GM21576 (cell line): ENCODE measurements around the gene PBX2.
"Not testable (repeated sequence)": the region's sequence is repeated elsewhere in the genome, so short reads cannot be mapped to it uniquely, and the experiment has no call there.

Experiments used
- ATAC-seq: cut with Tn5 transposase; IDR thresholded peaks from one replicate; pipeline ENCODE4 v1.9.1; 2021; ENCODE audit warnings: mild to moderate bottlenecking, moderate library complexity; ENCODE audit not compliant: unreplicated experiment

Gene PBX2

DNA sequence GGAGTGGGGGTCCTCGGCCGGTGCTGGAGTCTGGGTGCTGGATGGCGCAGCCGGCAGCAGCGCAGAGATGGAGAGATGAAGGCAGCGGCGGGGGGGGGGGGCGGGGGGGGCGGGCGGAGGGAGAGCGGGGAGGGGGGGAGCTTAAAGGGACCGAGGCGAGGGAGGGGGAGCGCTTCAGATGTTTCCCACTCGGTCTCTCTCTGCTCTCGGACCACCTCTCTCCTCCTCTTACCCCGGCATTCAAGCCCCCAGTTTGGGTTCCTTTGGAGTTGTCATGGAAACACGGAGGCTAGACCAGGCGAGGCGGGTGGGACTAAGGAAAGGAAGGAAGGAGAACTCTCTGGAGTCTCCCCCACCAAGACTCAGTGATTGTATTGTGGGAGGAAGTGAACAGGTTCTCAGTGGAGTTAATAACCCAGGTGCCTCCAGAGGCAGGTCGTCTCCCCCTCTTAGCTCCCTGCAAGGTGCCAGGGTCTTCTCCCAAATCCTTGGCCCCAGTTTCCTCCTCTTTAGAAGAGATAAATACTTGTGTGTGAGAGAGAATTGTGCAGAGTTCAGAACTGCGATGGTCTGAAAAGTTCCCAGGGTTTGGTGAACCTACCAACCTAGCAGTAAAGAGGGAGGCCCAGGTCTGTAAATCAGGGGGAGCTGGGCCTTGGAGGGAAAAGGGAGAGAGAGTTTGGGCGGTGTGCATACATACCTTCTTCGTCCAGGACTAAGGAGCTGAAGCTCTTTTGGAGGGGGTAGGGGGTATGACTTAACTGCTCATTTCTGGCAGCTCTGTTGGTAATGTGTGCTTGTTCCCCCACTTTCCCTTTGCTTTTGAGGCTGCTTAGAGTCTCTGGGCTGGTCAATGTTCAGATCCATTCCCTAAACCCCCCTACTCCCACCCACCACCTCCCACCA, 37.9 kb downstream of the PBX2 start, which contains the start of gene PRRT1:
Gene PRRT1 (minus strand): TSS at position 77 of the 906 bp plus-strand sequence. CDS start 112 bp downstream, outside the sequence.
- ATAC-seq = no peak

DNA sequence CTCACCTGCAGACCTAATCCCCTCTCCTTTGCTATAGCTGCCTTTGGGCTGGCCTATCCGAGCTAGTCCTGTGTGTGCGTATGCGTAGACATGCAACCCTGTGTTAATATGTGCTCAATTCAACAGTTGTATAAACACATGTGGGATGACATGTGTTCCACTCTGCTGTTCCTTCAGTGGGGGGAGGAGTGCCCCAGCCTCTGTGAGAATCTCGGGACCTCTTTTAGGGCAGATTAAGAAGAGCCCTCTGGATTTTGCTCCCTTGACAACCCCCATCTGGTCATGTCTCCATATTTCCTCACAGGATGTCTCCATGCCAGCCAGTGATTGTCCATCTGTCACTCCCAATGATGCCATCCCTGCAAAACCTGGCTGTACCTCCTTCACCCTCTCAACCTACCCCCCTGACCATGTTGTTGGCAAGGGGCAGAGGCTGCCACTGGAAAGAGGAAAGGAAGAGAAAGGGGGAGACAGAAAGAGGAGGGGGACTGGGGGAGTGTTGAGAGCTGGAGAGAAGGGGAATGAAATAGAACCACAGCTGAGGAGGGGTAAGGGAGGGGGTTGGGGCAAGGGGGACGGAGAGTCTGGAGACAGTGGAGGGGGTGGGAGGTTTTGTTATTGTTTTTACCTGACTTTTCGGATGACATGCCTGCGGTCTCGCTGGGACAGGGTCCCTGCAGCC, 38.7 kb downstream of the PBX2 start:
- no peak for ATAC-seq

DNA sequence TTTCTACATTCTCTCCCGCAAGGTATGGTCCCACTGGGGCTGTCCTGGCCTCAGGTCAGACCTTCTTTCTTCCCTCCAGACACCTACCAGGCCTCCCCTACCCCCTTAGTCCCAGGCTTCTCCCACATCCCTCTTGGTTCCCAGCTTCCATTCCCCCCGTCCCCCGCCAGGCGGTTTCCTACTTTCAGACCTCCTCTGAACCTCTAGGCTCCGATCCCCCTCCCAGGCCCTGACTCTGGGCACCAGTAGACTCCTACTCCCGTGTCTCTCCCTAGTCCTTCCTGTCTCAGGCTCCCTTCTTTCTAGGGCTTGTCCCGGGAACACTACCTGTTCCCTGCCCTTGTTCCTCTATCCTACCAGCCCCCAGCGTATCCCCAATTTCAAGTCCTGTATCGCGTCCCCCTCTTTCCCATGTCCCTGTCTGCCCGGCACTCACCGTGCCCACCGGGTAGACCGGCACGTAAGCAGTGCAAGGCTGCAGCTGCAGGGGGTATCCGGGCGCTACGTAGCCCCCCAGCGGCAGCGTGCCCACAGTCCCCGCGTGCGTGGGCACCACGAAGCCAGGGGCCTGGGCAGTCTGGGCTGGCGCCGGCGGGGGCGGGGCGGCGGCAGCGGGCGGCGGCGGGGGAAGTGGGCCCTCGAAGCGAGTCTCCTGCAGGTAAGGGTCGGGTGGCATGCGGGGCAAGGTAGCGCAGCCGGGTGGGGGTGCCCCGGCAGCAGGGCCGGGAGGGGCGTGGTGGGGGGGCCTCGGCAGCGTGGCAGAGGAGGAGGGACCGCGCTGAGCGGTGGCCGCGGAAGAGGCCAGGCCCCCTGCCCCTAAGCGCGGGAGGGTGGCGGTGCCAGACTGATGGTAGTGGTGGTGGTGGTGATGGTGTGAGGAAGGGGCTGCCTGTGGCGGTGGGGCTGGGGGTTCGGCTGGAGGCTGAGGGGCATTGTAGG, 39.8 kb downstream of the PBX2 start:
- ATAC-seq = no peak

DNA sequence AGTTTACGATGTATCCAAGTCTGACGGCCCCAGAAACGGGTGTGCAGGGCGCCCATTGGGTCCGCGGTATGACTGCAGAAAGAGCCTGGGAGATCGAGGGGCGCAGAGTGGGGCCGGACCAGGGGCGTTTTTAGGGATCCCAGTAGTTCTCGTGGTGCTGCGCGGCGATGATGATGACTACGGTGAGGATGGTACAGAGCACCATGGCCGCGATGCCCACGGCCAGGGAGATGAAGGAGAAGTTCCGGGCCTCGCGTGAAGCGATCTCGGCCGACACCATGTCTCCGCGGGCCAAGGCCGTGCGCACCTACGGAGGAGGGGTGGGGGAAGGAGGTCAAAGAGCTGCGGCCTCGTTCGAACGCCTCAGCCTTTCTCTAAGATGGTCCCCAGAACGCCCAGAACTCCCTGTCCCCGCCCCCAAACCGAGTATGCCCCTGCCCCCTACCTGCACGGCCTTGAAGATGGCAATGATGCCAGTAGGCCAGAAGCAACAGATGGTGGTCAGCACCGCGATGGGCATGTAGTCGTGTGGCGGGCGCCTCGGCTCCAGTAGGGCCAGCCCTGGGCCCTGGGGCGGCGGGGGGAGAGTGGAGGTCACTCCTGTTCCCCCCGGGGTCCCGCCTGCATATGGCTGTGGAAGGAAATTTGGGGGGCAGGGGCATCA, 40.8 kb downstream of the PBX2 start:
- no peak for ATAC-seq

DNA sequence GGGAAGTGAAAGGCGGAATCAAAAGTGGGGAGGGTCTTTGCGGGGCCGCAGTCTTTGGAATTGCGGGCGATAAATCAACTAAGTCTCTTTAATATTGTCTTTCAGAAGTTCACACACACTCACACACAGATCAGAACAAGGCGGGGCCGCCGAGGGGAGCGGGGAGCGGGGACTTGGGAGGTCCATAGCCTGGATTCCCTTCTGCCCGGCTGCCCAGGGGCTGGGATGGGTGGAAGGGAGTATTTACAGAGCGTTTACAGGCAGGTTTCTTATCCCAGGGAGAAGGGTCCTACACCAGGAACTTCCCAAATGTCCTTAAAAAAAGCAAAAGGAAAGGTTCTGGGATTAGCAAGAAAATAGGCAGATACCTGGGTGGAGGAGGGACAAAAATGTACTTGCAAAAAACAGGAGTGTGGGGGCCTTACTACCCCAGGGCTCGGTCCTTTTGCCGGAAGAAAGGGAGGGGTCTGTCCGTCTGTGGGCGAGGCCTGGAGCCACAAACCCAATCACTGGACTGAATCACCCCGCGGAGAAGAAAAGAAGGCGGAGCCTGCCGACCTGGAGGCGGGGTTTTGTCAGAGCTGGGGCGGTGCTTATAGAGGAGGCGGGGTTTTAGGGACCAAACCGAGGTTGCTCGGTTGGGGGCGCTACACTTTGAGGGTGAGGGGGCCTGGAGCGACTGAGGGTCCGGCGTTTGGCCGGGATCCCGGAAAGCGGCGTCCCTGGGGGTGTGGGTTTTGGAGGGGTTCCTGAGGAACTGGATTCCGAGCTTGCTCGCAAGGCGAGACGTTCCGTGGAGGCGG, 41.5 kb downstream of the PBX2 start:
- no peak for ATAC-seq

DNA sequence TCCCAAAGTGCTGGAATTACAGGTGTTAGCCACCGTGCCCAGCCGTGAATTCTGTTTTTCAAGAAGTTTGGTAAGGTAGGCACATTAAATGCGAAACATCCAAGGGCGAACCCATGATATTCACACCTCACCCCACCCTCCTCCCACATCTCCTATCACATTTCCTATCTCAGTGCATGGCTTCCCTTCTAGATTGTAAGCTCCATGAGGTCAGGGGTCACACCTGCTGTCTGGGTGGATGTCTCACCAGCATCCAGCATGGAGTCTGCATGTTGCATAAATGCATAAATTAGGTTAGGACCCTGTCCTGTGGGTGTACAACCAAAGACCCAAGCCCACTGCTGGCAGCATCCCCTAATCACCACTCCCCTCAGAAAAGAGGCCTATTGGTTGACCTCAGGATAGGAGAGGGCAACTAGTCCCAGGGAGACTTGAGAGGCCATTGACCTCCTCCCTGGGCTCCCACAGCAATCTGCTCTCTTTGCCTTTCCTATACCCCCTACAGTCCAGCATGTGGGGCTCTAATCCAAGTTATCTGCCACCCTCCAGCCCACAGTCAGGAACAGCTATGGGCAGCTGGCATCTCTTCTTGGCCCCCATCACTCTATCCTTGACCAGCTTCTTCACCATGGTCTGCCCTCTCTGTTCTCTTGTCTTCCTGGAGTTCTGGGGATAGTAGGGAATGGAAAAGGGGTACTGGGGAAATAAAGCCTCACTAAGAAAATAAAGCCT, 42.4 kb downstream of the PBX2 start:
- no peak for ATAC-seq

DNA sequence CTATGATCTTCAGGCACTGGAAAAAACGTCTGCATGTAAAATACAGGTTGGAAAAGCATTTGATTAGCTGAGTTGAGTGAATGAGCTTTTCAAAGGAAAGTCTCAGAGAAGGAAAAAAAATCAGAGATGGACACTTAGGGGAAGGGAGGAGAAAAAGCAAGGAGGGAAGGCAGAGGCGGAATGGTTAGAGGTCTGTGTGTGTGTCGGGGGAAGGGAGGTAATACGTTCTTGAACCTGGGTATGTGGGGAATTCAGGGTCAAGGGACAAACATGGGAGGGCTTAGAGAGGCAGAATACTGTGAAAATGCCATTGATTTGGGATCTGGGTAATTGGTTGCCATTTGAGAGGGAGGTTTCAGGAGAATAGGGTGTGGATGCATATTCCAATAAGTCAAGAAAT, 43.3 kb downstream of the PBX2 start:
- ATAC-seq = no peak

DNA sequence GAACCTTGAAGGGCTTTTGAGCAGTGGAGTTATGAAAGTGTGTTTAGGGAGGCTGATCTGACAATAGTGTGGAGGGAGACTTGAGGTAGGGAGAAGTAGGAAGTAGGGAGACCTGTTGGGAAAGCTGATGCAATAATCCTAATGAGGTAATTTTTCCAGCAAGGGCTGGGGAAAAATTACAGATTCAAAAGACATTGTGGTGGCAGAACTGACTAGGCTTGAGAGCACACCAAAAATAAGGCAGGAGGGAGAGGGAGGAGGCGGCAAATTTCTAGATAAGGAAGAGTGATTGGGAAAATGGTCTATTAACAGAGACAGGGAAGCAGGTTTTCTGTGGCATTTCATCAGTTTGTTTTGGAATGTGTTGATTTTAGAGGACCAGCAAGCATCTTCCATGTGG, 43.7 kb downstream of the PBX2 start:
- ATAC-seq = no peak

DNA sequence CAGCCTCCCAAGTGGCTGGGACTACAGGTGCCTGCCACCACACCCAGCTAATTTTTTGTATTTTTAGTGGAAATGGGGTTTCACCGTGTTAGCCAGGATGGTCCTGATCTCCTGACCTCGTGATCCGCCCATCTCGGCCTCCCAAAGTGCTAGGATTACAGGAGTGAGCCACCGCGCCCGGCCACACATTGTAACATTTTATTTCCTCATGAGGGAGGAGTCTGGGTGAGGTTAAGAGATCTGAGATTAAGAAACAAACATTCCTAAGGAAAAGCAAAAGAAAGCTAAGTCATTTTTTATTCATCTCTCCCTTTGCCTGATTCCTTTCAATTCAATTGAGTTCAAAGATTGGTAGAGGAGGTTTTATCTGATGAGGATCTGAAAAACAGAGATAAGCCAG, 45.8 kb downstream of the PBX2 start:
- not testable (repeated sequence) for ATAC-seq

DNA sequence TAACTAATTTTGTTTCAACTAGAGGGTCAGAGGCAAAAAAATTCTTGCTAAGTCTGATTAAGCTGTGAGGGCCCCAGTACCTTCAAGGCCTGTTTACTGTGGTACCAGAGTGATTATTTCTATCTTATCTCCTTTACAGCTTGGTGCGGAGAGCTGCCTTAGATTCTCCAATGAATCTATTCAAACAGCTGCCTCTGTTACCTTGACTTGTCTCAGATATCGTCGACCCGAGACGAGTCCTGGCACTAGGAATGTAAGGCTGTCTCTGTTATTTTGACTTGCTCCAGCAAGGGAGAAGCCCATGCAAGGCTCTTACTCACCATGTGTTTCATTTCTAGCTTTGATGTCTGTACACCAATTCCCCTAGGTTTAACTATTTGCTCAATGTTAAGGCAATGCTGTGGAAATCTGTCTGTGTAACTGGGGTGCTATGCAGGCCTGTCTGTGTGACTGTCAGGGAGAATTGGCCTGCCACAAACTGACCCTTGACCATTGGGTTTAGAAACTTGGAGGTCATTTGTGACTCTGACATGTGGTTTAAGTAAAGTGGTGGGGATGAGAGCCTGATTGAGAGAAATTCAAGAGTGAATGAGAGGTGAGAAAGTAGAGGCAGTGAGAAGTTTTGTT, 49.5 kb downstream of the PBX2 start:
- no peak for ATAC-seq

DNA sequence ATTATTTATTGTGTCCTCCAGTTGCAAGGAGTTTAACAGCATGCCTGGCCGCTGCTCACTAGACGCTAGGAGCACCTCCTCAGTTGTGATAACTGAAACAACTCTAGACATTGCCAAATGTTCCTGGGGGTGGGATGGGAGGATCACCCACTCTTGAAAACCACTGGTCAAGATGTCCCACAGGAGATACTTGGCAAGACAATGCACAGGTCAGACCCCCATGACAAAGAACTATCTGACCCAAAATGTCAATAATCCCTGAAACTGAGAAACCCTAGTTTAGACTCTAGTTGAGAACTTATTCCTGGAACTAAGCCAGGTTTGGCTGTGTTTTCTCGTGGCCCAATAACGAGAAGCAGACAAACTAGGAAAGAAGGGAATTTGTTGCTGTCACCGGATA, 50.4 kb downstream of the PBX2 start:
- no peak for ATAC-seq

DNA sequence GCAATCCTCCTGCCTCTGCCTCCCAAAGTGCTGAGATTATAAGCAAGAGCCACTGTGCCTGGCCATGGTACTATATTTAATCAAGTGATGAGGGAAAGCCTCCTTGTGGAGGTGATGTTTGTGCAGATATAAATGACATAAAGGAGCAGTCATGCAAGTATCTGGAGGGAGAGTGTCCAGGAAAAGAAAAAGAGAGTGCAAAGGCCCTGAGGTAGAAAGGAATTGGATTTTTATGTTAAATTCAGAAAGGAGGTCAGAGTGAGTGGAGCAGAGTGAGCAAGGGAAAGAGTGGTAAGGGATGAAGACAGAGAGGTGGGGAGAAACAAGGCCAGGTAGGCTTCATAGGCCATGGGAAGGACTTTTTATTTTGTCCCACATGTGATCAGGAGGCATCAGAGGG, 52.5 kb downstream of the PBX2 start:
- ATAC-seq = no peak
